Kidney (tissue), 14 donors: ENCODE measurements around the gene OR14K1. TPM values are rescaled to one million over a fixed set of nuclear protein-coding genes. Genes with fewer than 3 reads are reported as not detected.
"Not testable (repeated sequence)": the region's sequence is repeated elsewhere in the genome, so short reads cannot be mapped to it uniquely, and the experiment has no call there.

Source experiments
- DNase-seq, 5 donors: peaks; one replicate each; pipeline ENCODE4 v3.0.0-alpha.2; 2013 to 2020
- FAIRE-seq: peaks from 2 replicates; lab custom pipeline; 2012; peaks lifted over from hg19 to GRCh38; lab: Jason Lieb, UNC
- H3K27ac ChIP-seq, 2 donors: one replicate each; pipeline ENCODE4 v1.7.0; 2013; ENCODE audit warnings: low read depth in 2 of 2, low read length in 2 of 2, inconsistent platforms in 1 of 2
- H3K27me3 ChIP-seq: one replicate; pipeline ENCODE4 v1.7.1; 2013; ENCODE audit warnings: low read length, inconsistent platforms; ENCODE audit not compliant: control insufficient read depth, insufficient read depth
- H3K36me3 ChIP-seq, 3 donors: one replicate each; pipeline versions ENCODE4 v1.7.0 to v1.7.1; 2013; ENCODE audit warnings: low read length in 3 of 3, control low read depth in 1 of 3, inconsistent platforms in 1 of 3; ENCODE audit not compliant: insufficient read depth in 3 of 3, control insufficient read depth in 2 of 3
- H3K4me1 ChIP-seq, 3 donors: one replicate each; pipeline versions ENCODE4 v1.7.0 to v1.7.1; 2013; ENCODE audit warnings: low read length in 3 of 3, inconsistent platforms in 1 of 3, low read depth in 1 of 3; ENCODE audit not compliant: control insufficient read depth in 2 of 3, insufficient read depth in 2 of 3
- H3K4me3 ChIP-seq, 3 donors: one replicate each; pipeline versions ENCODE4 v1.7.0 to v1.8.1; 2013; ENCODE audit warnings: low read length in 3 of 3, control low read depth in 1 of 3, inconsistent platforms in 1 of 3
- H3K9ac ChIP-seq, 3 donors: one replicate each; pipeline versions ENCODE4 v1.7.0 to v1.7.1; 2013; ENCODE audit warnings: low read length in 3 of 3, control low read depth in 1 of 3, inconsistent platforms in 1 of 3
- H3K9me3 ChIP-seq, 3 donors: one replicate each; pipeline versions ENCODE4 v1.7.0 to v1.7.1; 2013; ENCODE audit warnings: low read length in 3 of 3, control low read depth in 1 of 3, inconsistent platforms in 1 of 3; ENCODE audit not compliant: control insufficient read depth in 2 of 3, insufficient read depth in 1 of 3
- intact Hi-C: fragments of 100-400 bp; cut with DNase I; formaldehyde crosslinking; loops from one replicate; pipeline ENCODE4 v1.11.1; 2022
- polyA plus RNA-seq: library from polyadenylated mRNA; stranded (reverse); fragments of 350-450 nt; fragmentation: Illumina TruSeq; extraction: RNeasy Lipid Tissue Mini Kit (QIAGEN cat#74804); gene quantifications from one replicate; pipeline ENCODE4 v1.2.3, GENCODE V29; 2014; ENCODE audit warnings: low read depth, low replicate concordance; ENCODE audit not compliant: insufficient read depth
- total RNA-seq: library from RNA; stranded (reverse); fragmentation: NEBNext Ultra II Directional; extraction: Animal tissue kit (Norgen Biotek cat#: 25700); gene quantifications from one replicate; pipeline ENCODE4 v1.2.1, GENCODE V29; 2021
- TF ChIP-seq, protein P1 (sequence below): IDR thresholded peaks from 3 replicates; pipeline ENCODE4 v1.5.1; 2012; ENCODE audit warnings: mild to moderate bottlenecking, moderate library complexity, borderline replicate concordance; ENCODE audit not compliant: insufficient read depth; ENCODE audit errors: extremely low read depth
- donor health status: control.
- donor health status: control.
- donor health status: control.
- donor health status: control.
- donor health status: control.
- donor health status: DM: yes; HTN: yes; CAD: no.
- donor health status: Normal renal cell carcinoma (clear cell type).

OR14K1 gene
- total and polyA plus RNA-seq, 2 donors from 2014 or later, result not detected

DNA sequence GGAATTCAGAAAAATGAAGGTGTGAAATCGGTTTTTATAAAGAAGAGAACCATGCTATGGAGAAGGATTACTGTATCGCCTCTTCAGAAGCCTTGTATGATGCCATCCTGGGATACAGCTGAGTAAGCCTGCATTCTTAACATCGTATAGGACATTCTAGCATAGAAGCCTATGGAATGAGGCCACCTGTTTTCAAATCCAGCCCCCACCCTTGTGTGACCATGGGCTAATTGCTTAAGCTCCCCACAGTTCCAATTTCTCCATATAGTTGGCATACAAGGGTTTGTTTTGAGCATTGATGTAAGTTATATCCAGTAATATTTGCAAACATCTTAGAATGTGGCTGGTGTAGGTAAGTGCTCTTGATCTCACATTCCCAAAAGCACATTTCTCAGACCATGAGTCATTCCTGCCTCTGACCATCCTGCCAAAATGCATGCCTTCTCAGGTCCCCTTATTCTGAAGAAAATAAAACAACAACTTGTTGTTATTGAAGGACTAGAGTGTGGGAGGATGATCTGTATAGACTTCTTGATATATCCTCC is 8.0 kb downstream of the OR14K1 start:
- H3K4me1 ChIP-seq, result no peaks in the 10 kb centered on the region
- TF ChIP-seq, protein P1, sequence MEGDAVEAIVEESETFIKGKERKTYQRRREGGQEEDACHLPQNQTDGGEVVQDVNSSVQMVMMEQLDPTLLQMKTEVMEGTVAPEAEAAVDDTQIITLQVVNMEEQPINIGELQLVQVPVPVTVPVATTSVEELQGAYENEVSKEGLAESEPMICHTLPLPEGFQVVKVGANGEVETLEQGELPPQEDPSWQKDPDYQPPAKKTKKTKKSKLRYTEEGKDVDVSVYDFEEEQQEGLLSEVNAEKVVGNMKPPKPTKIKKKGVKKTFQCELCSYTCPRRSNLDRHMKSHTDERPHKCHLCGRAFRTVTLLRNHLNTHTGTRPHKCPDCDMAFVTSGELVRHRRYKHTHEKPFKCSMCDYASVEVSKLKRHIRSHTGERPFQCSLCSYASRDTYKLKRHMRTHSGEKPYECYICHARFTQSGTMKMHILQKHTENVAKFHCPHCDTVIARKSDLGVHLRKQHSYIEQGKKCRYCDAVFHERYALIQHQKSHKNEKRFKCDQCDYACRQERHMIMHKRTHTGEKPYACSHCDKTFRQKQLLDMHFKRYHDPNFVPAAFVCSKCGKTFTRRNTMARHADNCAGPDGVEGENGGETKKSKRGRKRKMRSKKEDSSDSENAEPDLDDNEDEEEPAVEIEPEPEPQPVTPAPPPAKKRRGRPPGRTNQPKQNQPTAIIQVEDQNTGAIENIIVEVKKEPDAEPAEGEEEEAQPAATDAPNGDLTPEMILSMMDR, result no peak
- no peak for FAIRE-seq
- H3K9ac ChIP-seq, result no peak overlapping the region
- peaks cover 0 to 11% (median 5%) of the 10 kb centered on the region in 3 donors for H3K9me3 ChIP-seq
- H3K27ac ChIP-seq, result no peak overlapping the region
- no peaks in the 10 kb centered on the region for H3K27me3 ChIP-seq
- no peak overlapping the region for H3K4me3 ChIP-seq
- H3K36me3 ChIP-seq, result no peaks in the 10 kb centered on the region
- DNase-seq, result no peak
- intact Hi-C loops, result no loop called here

DNA sequence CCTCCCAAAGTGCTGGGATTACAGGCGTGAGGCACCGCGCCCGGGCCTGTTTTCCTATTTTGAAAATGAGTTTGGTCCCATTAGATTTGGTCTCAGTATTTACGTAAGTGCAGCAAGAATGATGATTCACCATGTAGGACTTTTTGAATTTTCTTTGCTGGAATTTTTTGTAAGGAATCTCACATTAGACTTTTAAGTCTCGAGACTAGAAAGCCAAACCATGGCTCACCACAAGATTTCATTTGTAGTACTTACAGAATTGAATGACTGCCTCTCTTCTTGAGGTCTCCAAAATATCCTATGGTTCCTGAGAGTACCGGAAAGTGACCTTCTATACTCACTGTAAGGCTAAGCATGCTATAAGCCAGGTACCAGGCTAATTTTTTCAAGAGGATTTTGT is 9.2 kb downstream of the OR14K1 start:
- no peak for FAIRE-seq
- TF ChIP-seq, protein P1, result no peak
- H3K4me3 ChIP-seq, result no peak overlapping the region
- no peak for DNase-seq
- no peak overlapping the region for H3K27ac ChIP-seq
- intact Hi-C loops, result no loop called here
- peaks cover 0 to 11% (median 5%) of the 10 kb centered on the region in 3 donors for H3K9me3 ChIP-seq
- no peaks in the 10 kb centered on the region for H3K4me1 ChIP-seq
- no peak overlapping the region for H3K9ac ChIP-seq
- no peaks in the 10 kb centered on the region for H3K27me3 ChIP-seq
- no peaks in the 10 kb centered on the region for H3K36me3 ChIP-seq

DNA sequence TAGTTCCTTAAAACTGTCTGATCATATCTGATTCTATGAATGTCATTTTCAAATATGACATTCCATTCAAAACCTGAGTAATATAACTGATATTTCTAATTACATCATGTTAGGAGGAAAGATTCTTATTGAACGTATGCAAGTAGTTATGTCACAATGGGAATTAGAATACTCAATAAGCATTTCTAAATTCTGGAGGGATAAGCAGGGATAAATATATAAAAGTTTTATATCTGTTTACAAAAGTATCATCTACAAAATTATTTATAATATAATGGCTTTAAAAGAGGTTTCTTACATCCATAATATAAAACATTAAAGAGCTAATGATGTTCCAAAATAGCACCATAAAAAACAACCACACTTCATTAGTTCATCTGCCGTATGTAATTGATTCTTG is 9.6 kb downstream of the OR14K1 start, which contains the start of gene OR14A2:
OR14A2 (minus strand) TSS at position 101 of the 400 bp plus-strand sequence.
- FAIRE-seq (no peak), DNase-seq (no peak)
- H3K27ac ChIP-seq, result no peak within 1 kb of the TSS
- no peaks in the 10 kb centered on the region for H3K4me1 ChIP-seq
- H3K4me3 ChIP-seq, result no peak within 1 kb of the TSS
- no peaks in the 10 kb centered on the region for H3K27me3 ChIP-seq
- intact Hi-C loops, result no loop called here
- TF ChIP-seq, protein P1, result no peak
- H3K36me3 ChIP-seq, result no peaks in the 10 kb centered on the region
- H3K9me3 ChIP-seq, result peaks cover 0 to 11% (median 5%) of the 10 kb centered on the region in 3 donors
- no peak within 1 kb of the TSS for H3K9ac ChIP-seq

DNA sequence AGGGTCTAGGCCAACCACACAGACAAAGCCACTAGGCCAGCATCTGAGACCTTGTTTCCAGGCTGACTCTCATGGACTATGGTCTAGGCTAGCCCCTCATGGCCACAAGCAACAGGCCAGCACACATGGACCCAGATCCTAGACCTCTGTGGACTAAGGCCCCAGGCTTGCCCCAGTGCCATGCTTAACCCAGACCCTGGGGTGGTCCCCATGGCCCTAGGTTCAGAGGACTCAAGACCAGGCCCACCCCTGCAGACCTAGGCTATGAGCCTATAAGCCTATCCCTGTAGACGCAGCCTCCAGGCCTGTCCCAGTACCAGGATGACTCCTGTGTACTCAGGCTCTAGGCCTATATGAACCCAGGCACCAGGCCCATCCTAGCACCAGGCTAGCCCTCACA is 11.5 kb downstream of the OR14K1 start:
- Histone ChIP-seq H3K9ac (no peak overlapping the region), H3K4me3 (no peak overlapping the region), H3K27ac (no peak overlapping the region), H3K4me1 (no peaks in the 10 kb centered on the region), H3K27me3 (no peaks in the 10 kb centered on the region), H3K36me3 (no peaks in the 10 kb centered on the region), H3K9me3 (peaks cover 0 to 11% (median 5%) of the 10 kb centered on the region in 3 donors)
- intact Hi-C loops, result no loop called here
- FAIRE-seq (no peak), DNase-seq (no peak)
- TF ChIP-seq, protein P1, result no peak

DNA sequence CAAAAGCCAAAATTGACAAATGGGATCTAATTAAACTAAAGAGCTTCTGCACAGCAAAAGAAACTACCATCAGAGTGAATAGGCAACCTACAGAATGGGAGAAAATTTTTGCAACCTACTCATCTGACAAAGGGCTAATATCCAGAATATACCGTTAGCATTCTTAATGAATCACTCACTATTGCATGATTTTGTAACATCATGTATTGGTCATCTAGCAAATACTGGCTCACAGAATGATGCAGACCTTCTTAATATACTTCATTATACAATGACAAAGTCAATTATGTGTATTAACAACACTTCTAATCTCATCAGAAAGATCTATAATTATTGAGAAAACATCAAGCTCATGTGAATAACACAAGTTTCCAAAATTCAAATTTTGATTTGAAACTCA is 15.9 kb downstream of the OR14K1 start:
- FAIRE-seq, H3K27ac ChIP-seq, DNase-seq, H3K27me3 ChIP-seq, H3K9me3 ChIP-seq, H3K4me1 ChIP-seq, intact Hi-C loops, H3K4me3 ChIP-seq, H3K36me3 ChIP-seq, H3K9ac ChIP-seq: not testable (repeated sequence)
